GM10266 (cell line): ENCODE results near the gene PAQR7.

Source experiments
- DNase-seq: peaks from one replicate; pipeline ENCODE4 v3.0.0; 2012; ENCODE audit errors: extremely low spot score
- TF ChIP-seq, protein P1 (sequence below): IDR thresholded peaks from 2 replicates; pipeline ENCODE4 v1.5.1; 2012; ENCODE audit warnings: mild to moderate bottlenecking, low read depth; ENCODE audit not compliant: control insufficient read depth, insufficient read depth; ENCODE audit errors: missing control alignments

Gene PAQR7

DNA sequence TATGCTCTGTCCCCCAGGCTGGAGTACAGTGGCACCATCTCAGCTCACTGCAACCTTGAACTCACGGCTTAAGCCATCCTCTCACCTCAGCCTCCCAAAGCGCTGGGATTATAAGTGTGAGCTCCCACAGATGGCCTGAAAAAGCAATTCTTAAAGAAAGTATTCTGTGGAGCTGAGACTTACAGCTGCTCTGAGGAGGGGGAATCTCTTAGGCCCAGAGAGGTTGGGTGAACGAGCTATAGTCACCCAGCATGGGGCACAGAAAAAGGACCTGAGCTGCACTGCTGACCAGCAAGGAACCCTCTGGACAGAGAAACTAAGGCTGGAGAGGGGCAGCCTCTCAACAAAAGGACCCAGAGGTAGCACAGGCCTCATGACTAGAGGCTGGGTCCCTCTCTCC lies 1.3 kb downstream of the PAQR7 start:
- DNase-seq, result no peak

DNA sequence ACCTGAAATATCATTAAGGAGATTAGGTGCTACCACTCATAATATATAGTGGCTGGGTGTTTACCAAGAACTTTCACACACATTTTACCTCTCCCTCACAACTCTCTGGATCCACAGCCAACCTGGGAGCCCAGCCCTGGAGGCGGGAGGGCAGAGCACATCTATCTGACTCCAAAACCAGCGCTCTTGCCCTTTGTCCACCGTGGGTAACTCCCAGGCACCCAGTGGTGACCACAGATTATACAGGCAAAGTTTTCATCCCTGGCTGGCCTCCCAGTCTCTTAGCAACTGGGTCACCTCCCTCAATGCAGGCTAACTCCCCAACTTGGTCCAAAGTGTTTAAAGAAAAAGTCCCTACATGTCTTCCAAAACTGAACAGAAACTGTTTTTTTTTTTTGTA lies 2.4 kb downstream of the PAQR7 start:
- no peak for DNase-seq

More for the DNA sequence above, 1.3 kb downstream of the PAQR7 start:
- TF ChIP-seq, protein P1, sequence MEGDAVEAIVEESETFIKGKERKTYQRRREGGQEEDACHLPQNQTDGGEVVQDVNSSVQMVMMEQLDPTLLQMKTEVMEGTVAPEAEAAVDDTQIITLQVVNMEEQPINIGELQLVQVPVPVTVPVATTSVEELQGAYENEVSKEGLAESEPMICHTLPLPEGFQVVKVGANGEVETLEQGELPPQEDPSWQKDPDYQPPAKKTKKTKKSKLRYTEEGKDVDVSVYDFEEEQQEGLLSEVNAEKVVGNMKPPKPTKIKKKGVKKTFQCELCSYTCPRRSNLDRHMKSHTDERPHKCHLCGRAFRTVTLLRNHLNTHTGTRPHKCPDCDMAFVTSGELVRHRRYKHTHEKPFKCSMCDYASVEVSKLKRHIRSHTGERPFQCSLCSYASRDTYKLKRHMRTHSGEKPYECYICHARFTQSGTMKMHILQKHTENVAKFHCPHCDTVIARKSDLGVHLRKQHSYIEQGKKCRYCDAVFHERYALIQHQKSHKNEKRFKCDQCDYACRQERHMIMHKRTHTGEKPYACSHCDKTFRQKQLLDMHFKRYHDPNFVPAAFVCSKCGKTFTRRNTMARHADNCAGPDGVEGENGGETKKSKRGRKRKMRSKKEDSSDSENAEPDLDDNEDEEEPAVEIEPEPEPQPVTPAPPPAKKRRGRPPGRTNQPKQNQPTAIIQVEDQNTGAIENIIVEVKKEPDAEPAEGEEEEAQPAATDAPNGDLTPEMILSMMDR, result no peak

DNA sequence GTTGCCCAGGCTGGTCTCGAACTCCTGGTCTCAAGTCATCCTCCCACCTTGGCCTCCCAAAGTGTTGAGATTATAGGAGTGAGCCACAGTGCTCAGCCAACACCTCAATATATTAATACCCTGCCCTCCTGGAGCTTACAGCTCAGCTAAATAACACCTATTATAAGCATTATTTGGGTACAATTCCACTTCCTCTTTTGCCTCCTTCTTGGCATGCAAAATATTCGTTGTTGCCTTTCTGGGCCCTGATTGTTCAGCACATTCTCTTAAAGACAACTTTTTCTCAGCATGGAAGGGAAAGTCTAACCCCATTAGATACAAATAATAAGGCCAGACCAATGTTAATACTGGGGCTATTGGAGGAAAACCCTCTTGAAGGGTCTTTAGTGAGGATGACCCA lies 2.8 kb downstream of the PAQR7 start:
- TF ChIP-seq, protein P1, result no peak
- no peak for DNase-seq

More for the DNA sequence above, 2.4 kb downstream of the PAQR7 start:
- TF ChIP-seq, protein P1, result no peak

DNA sequence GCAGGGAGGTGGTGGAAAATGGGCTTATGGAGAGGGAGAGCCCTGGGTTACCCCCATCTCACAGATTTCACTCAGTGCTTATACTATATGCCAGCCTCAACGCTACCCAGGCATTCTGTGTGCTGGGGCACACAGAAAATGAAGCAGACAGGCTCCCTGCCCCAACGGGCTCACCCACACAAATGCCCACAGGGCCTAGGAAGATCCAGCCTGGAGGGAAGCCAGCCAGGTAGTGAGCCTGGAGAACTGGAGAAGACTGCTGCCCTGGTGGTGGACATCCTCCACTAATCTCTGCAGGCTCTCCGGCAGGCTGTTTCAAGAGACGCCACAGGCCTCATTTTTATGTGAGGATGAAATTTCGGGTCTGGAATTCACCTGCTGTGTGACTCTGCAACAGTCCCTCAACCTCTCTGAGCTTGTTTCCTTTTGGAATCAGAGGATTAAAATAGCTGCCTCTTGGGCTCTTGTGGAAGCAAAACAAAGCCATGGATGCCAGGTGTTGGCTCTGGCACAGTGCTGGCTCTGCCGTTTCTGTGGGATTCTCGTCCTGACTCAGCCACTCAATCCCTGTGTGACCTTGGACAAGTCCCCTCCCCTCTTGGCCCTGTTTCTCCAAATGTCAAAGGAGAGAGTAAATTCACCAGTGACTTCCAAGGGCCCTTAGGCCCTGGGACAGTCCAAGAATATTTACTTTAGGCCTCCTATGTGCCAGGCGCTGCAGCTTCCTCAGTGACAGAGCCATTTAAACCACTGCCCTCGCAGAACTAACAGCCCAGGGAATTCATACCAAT lies 3.6 kb downstream of the PAQR7 start:
- no peak for DNase-seq
- TF ChIP-seq, protein P1, result no peak

DNA sequence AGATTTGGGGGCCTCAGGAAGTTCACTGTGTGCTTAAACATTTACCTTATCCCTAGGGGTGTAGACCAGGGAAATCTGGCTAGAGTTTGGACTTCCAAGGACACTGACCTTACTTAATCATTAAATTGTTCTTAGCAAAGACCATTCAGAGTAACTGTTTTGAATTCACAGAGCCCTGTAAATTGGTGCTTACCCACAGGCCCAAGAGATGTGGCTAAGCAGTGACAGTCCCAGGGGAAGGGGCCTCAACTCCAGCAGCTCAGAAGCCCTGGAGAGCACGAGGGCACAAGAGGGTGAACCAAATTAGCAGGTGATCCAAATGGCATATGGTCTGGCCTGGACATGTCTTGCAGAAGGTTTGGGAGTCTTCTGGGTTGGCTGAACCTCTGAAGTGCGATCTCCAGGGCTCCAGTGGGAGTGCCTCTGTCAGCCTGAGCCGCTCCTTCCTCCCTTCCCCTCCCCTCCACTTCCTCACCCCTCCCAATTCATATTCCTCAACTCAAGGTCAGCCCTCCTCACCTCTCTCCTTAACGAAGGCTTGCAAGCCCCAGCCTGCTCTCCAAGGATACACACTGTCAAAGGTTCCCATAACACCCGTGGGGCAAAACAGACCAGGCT lies 4.3 kb downstream of the PAQR7 start:
- no peak for DNase-seq

DNA sequence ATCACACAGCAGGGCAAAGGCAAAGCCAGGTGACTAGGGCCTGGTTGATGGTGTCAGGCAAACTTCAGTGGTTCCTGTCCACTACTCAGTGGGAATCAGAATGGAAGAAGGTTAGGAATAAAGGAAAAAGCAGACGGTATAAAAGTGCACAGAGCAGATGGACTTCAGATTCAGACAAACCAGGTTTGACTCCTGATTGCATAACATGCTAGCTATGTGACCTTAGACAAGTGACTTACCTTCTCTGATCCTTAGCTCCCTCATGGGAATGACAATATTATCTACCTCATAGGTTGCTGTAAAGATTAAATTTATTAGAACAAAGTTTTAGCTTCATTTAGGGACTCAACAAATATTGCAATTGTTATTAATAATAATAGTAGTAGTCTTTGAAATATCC lies 4.9 kb downstream of the PAQR7 start:
- no peak for DNase-seq
- TF ChIP-seq, protein P1, result no peak

More for the DNA sequence above, 4.3 kb downstream of the PAQR7 start:
- TF ChIP-seq, protein P1, result no peak

DNA sequence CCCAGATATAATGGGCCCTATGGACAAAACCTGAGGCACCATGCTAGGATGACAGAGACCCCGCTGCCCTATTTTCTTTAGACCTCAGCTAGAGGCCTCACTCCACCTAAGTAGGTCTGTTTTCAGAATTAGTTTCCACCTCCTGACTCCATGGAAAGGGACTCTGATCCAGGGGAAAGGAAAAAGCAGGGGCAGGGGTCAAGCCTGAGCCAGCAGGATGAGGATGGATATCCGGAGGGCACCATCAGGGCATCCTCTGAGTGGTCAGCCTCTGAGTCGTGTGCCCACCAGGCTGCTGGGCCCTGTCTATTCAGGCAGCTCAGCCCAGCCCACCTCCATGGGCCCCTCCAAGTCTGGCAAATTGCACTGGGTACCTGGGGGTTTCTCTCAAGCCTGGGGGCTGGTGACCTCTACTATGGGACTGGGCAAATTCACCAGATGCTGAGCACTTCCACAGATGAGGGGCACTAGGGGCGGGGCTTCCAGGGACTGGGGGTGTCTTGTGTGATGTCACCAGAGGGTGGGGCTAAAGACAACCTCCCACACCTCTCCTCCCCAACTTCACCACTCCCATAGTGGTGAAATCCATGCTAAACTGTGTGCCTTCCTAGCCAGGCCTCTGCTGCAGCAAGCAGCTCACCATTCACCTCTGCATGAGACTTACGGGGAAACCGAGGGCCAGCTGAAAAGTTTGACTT lies 5.5 kb downstream of the PAQR7 start:
- no peak for DNase-seq
- TF ChIP-seq, protein P1, result no peak
